GM23338 (cell line): ENCODE data around the gene CDC42EP2. TPM values are rescaled to one million over a fixed set of nuclear protein-coding genes. Genes with fewer than 3 reads are reported as not detected.

Experiments used
- ATAC-seq: fragments of 200-7000 bp; cut with Tn5 transposase; 3 replicates; pipeline ENCODE4 v1.9.1; 2020
- DNase-seq: peaks from one replicate; pipeline ENCODE4 v3.0.0-alpha.2; 2015; ENCODE audit warnings: low spot score
- H2AFZ ChIP-seq: fragments of 200-600 bp; sonication (generic); 2 replicates; pipeline ENCODE4 v1.8.0; 2016; ENCODE audit warnings: antibody characterized with exemption, mild to moderate bottlenecking, moderate library complexity
- H3F3A ChIP-seq: fragments of 200-600 bp; sonication (generic); replicated peaks from 2 replicates; pipeline ENCODE4 v1.8.0; 2017; ENCODE audit warnings: antibody characterized with exemption, mixed run types, low read depth
- H3K27ac ChIP-seq: fragments of 200-600 bp; sonication (generic); 2 replicates; pipeline ENCODE4 v1.6.1; 2016; ENCODE audit warnings: low read depth
- H3K27me3 ChIP-seq: fragments of 200-600 bp; sonication (generic); 2 replicates; pipeline ENCODE4 v1.8.0; 2016; ENCODE audit warnings: mild to moderate bottlenecking, mixed run types, moderate library complexity; ENCODE audit not compliant: insufficient read depth
- H3K36me3 ChIP-seq: fragments of 200-600 bp; sonication (generic); 2 replicates; pipeline ENCODE4 v1.8.0; 2016; ENCODE audit warnings: mild to moderate bottlenecking; ENCODE audit not compliant: insufficient read depth
- H3K4me1 ChIP-seq: fragments of 200-600 bp; sonication (generic); 2 replicates; pipeline ENCODE4 v1.8.0; 2016; ENCODE audit warnings: mild to moderate bottlenecking, moderate library complexity; ENCODE audit not compliant: insufficient read depth
- H3K4me2 ChIP-seq: fragments of 200-600 bp; sonication (generic); 2 replicates; pipeline ENCODE4 v1.7.1; 2017; ENCODE audit warnings: mixed run types
- H3K4me3 ChIP-seq: fragments of 200-600 bp; sonication (generic); 2 replicates; pipeline ENCODE4 v1.6.1; 2016; ENCODE audit warnings: mixed run types
- H3K79me2 ChIP-seq: fragments of 200-600 bp; sonication (generic); replicated peaks from 2 replicates; pipeline ENCODE4 v1.8.0; 2017; ENCODE audit warnings: mild to moderate bottlenecking; ENCODE audit not compliant: insufficient read depth
- H3K9me2 ChIP-seq: fragments of 200-600 bp; sonication (generic); 2 replicates; pipeline ENCODE4 v1.8.0; 2017; ENCODE audit not compliant: insufficient read depth
- H4K20me1 ChIP-seq: fragments of 200-600 bp; sonication (generic); replicated peaks from 2 replicates; pipeline ENCODE4 v1.8.0; 2017; ENCODE audit warnings: mild to moderate bottlenecking; ENCODE audit not compliant: insufficient read depth
- H3K27ac Mint-ChIP-seq: 2 replicates; pipeline ENCODE4 v1.8.0; 2020; ENCODE audit warnings: inconsistent platforms, mild to moderate bottlenecking, moderate library complexity, mixed read lengths
- H3K27me3 Mint-ChIP-seq: 3 replicates; pipeline ENCODE4 v1.8.0; 2022; ENCODE audit warnings: low read depth, mild to moderate bottlenecking, moderate library complexity, mixed read lengths, inconsistent platforms; ENCODE audit not compliant: insufficient read depth, poor library complexity
- H3K36me3 Mint-ChIP-seq: 3 replicates; pipeline ENCODE4 v1.8.0; 2021; ENCODE audit warnings: low read depth, mild to moderate bottlenecking, inconsistent platforms, moderate library complexity, mixed read lengths
- H3K4me1 Mint-ChIP-seq: 3 replicates; pipeline ENCODE4 v1.8.0; 2020; ENCODE audit warnings: mild to moderate bottlenecking, inconsistent platforms, mixed read lengths
- H3K4me3 Mint-ChIP-seq: 3 replicates; pipeline ENCODE4 v1.8.0; 2021; ENCODE audit warnings: moderate library complexity, mild to moderate bottlenecking, inconsistent platforms, mixed read lengths
- H3K9me3 Mint-ChIP-seq: 3 replicates; pipeline ENCODE4 v1.8.0; 2020; ENCODE audit warnings: moderate library complexity, mild to moderate bottlenecking, inconsistent platforms, mixed read lengths
- CREB1 ChIP-seq: fragments of 250-450 bp; sonication (Bioruptor Pico); IDR thresholded peaks from 2 replicates; pipeline ENCODE4 v1.5.0; 2020; ENCODE audit warnings: low read depth, mild to moderate bottlenecking, moderate library complexity
- EZH2 ChIP-seq: fragments of 200-600 bp; sonication (generic); IDR thresholded peaks from one replicate; pipeline ENCODE4 v1.8.0; 2017; ENCODE audit warnings: antibody characterized with exemption, mild to moderate bottlenecking, low read depth; ENCODE audit not compliant: unreplicated experiment
- EZH2phosphoT487 ChIP-seq: fragments of 200-600 bp; sonication (generic); IDR thresholded peaks from one replicate; pipeline ENCODE4 v1.8.1; 2018; ENCODE audit warnings: antibody characterized with exemption; ENCODE audit not compliant: unreplicated experiment
- JUNB ChIP-seq: IDR thresholded peaks from one replicate; pipeline ENCODE4 v1.6.1; 2016; ENCODE audit warnings: antibody characterized with exemption; ENCODE audit not compliant: unreplicated experiment
- NANOG ChIP-seq: IDR thresholded peaks from 2 replicates; pipeline ENCODE4 v1.6.1; 2016; ENCODE audit warnings: antibody characterized with exemption, borderline replicate concordance
- POLR2AphosphoS5 ChIP-seq: IDR thresholded peaks from 2 replicates; pipeline ENCODE4 v1.6.1; 2016; ENCODE audit warnings: antibody characterized with exemption, low read depth
- STAT1 ChIP-seq: IDR thresholded peaks from one replicate; pipeline ENCODE4 v1.6.1; 2016; ENCODE audit warnings: antibody characterized with exemption; ENCODE audit not compliant: unreplicated experiment
- ZNF114 ChIP-seq: fragments of 250-450 bp; sonication (Bioruptor Pico); IDR thresholded peaks from 2 replicates; pipeline ENCODE4 v1.5.0; 2020; ENCODE audit warnings: mild to moderate bottlenecking, moderate library complexity
- ZNF331 ChIP-seq: fragments of 250-450 bp; sonication (Bioruptor Pico); IDR thresholded peaks from 2 replicates; pipeline ENCODE4 v1.5.0; 2020; ENCODE audit warnings: low read depth, mild to moderate bottlenecking, moderate library complexity
- polyA plus RNA-seq: library from polyadenylated mRNA; unstranded; fragments of >200 nt; fragmentation: Nextera tagmentation; extraction: Ambion mirVana; gene quantifications from 2 replicates; pipeline ENCODE4 v1.2.1, GENCODE V29; 2016
- total RNA-seq: library from RNA; depleted of rRNA; stranded (reverse); fragments of >200 nt; shearing (Covaris generic); gene quantifications from 2 replicates; pipeline ENCODE4 v1.2.3, GENCODE V29; 2014
- TF ChIP-seq, protein P1 (sequence below), 2 experiments: fragments of 200-600 bp in 1 of 2; sonication (generic) in 1 of 2; conservative IDR thresholded peaks; 2 replicates each; pipeline versions ENCODE4 v1.5.1 to v1.6.1; 2016 to 2017; ENCODE audit warnings: antibody characterized with exemption in 2 of 2, low read depth in 2 of 2, mild to moderate bottlenecking in 2 of 2, moderate library complexity in 1 of 2
- TF ChIP-seq, protein P2 (sequence below): IDR thresholded peaks from 2 replicates; pipeline ENCODE4 v1.6.1; 2016; ENCODE audit warnings: antibody characterized with exemption
- TF ChIP-seq, protein P3 (sequence below): fragments of 250-450 bp; sonication (Bioruptor Pico); IDR thresholded peaks from 2 replicates; pipeline ENCODE4 v1.5.0; 2020; ENCODE audit warnings: mild to moderate bottlenecking, moderate library complexity
- TF ChIP-seq, protein P4 (sequence below): IDR thresholded peaks from one replicate; pipeline ENCODE4 v1.6.1; 2018; ENCODE audit warnings: antibody characterized with exemption; ENCODE audit not compliant: unreplicated experiment

Gene CDC42EP2
- total and polyA plus RNA-seq, 2 experiments from 2014 or later: 18.2 to 19.0 TPM

DNA sequence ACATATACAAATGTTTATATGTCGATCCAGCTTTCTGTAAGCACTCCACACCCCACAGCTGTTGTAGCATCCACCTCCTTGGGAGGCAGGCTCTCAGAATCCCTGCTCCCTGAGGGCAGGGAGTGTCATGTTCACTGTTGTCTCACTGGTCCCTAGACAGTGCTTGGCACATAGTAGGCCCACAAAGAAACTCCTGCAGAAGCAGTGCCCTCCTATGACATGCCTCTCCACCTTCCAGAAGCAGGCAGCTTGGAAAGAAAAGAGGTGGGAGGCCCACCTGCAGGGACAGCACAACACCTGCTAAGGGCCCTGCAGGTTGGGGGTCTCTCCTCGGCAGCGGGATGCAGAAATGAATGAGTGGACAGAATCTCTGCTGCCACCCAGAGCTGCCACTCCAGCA lies 11.1 kb upstream of the CDC42EP2 start:
- no peaks in the 10 kb centered on the region; the same call in 2 of the 3 replicates for H3K9me3 Mint-ChIP-seq
- Histone ChIP-seq H3K27me3 (no peaks in the 10 kb centered on the region), H3K4me2 (no peak overlapping the region), H3K27ac (no peak overlapping the region), H3K4me1 (peaks cover 14% of the 10 kb centered on the region), H3K9me2 (no peaks in the 10 kb centered on the region), H2AFZ (no peak overlapping the region), H3K4me3 (no peak overlapping the region), H3K36me3 (no peaks in the 10 kb centered on the region), H4K20me1 (no peaks in the 10 kb centered on the region; the same call in 1 of the 2 replicates), H3F3A (0 out of 2 replicates have a peak, but pooled peaks cover 2% of the 10 kb centered on the region), H3K79me2 (no peaks in the 10 kb centered on the region)
- peaks cover 16% of the 10 kb centered on the region for H3K4me1 Mint-ChIP-seq
- peaks cover 16% of the 10 kb centered on the region for H3K27me3 Mint-ChIP-seq
- H3K4me3 Mint-ChIP-seq: no peak overlapping the region
- ATAC-seq: no peak
- peaks cover 14% of the 10 kb centered on the region for H3K36me3 Mint-ChIP-seq
- no peak for TF ChIP-seq ZNF331 (CRISPR knock-in tag)
- TF ChIP-seq, protein P1, sequence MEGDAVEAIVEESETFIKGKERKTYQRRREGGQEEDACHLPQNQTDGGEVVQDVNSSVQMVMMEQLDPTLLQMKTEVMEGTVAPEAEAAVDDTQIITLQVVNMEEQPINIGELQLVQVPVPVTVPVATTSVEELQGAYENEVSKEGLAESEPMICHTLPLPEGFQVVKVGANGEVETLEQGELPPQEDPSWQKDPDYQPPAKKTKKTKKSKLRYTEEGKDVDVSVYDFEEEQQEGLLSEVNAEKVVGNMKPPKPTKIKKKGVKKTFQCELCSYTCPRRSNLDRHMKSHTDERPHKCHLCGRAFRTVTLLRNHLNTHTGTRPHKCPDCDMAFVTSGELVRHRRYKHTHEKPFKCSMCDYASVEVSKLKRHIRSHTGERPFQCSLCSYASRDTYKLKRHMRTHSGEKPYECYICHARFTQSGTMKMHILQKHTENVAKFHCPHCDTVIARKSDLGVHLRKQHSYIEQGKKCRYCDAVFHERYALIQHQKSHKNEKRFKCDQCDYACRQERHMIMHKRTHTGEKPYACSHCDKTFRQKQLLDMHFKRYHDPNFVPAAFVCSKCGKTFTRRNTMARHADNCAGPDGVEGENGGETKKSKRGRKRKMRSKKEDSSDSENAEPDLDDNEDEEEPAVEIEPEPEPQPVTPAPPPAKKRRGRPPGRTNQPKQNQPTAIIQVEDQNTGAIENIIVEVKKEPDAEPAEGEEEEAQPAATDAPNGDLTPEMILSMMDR (conservative IDR thresholded peaks at IDR 0.05; ENCODE audit: low read depth in 2 of 2): no peak
- no peak for TF ChIP-seq ZNF114 (CRISPR knock-in tag)
- TF ChIP-seq, protein P2, sequence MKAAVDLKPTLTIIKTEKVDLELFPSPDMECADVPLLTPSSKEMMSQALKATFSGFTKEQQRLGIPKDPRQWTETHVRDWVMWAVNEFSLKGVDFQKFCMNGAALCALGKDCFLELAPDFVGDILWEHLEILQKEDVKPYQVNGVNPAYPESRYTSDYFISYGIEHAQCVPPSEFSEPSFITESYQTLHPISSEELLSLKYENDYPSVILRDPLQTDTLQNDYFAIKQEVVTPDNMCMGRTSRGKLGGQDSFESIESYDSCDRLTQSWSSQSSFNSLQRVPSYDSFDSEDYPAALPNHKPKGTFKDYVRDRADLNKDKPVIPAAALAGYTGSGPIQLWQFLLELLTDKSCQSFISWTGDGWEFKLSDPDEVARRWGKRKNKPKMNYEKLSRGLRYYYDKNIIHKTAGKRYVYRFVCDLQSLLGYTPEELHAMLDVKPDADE: no peak
- TF ChIP-seq NANOG: no peak
- TF ChIP-seq JUNB: no peak
- TF ChIP-seq, protein P3, sequence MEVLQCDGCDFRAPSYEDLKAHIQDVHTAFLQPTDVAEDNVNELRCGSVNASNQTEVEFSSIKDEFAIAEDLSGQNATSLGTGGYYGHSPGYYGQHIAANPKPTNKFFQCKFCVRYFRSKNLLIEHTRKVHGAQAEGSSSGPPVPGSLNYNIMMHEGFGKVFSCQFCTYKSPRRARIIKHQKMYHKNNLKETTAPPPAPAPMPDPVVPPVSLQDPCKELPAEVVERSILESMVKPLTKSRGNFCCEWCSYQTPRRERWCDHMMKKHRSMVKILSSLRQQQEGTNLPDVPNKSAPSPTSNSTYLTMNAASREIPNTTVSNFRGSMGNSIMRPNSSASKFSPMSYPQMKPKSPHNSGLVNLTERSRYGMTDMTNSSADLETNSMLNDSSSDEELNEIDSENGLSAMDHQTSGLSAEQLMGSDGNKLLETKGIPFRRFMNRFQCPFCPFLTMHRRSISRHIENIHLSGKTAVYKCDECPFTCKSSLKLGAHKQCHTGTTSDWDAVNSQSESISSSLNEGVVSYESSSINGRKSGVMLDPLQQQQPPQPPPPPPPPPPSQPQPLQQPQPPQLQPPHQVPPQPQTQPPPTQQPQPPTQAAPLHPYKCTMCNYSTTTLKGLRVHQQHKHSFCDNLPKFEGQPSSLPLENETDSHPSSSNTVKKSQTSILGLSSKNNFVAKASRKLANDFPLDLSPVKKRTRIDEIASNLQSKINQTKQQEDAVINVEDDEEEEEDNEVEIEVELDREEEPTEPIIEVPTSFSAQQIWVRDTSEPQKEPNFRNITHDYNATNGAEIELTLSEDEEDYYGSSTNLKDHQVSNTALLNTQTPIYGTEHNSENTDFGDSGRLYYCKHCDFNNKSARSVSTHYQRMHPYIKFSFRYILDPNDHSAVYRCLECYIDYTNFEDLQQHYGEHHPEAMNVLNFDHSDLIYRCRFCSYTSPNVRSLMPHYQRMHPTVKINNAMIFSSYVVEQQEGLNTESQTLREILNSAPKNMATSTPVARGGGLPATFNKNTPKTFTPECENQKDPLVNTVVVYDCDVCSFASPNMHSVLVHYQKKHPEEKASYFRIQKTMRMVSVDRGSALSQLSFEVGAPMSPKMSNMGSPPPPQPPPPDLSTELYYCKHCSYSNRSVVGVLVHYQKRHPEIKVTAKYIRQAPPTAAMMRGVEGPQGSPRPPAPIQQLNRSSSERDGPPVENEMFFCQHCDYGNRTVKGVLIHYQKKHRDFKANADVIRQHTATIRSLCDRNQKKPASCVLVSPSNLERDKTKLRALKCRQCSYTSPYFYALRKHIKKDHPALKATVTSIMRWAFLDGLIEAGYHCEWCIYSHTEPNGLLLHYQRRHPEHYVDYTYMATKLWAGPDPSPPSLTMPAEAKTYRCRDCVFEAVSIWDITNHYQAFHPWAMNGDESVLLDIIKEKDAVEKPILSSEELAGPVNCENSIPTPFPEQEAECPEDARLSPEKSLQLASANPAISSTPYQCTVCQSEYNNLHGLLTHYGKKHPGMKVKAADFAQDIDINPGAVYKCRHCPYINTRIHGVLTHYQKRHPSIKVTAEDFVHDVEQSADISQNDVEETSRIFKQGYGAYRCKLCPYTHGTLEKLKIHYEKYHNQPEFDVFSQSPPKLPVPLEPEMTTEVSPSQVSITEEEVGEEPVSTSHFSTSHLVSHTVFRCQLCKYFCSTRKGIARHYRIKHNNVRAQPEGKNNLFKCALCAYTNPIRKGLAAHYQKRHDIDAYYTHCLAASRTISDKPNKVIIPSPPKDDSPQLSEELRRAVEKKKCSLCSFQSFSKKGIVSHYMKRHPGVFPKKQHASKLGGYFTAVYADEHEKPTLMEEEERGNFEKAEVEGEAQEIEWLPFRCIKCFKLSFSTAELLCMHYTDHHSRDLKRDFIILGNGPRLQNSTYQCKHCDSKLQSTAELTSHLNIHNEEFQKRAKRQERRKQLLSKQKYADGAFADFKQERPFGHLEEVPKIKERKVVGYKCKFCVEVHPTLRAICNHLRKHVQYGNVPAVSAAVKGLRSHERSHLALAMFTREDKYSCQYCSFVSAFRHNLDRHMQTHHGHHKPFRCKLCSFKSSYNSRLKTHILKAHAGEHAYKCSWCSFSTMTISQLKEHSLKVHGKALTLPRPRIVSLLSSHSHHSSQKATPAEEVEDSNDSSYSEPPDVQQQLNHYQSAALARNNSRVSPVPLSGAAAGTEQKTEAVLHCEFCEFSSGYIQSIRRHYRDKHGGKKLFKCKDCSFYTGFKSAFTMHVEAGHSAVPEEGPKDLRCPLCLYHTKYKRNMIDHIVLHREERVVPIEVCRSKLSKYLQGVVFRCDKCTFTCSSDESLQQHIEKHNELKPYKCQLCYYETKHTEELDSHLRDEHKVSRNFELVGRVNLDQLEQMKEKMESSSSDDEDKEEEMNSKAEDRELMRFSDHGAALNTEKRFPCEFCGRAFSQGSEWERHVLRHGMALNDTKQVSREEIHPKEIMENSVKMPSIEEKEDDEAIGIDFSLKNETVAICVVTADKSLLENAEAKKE: no peak
- TF ChIP-seq CREB1 (CRISPR knock-in tag): no peak
- no peak for TF ChIP-seq EZH2phosphoT487
- TF ChIP-seq STAT1: no peak
- TF ChIP-seq POLR2AphosphoS5: no peak
- TF ChIP-seq, protein P4, sequence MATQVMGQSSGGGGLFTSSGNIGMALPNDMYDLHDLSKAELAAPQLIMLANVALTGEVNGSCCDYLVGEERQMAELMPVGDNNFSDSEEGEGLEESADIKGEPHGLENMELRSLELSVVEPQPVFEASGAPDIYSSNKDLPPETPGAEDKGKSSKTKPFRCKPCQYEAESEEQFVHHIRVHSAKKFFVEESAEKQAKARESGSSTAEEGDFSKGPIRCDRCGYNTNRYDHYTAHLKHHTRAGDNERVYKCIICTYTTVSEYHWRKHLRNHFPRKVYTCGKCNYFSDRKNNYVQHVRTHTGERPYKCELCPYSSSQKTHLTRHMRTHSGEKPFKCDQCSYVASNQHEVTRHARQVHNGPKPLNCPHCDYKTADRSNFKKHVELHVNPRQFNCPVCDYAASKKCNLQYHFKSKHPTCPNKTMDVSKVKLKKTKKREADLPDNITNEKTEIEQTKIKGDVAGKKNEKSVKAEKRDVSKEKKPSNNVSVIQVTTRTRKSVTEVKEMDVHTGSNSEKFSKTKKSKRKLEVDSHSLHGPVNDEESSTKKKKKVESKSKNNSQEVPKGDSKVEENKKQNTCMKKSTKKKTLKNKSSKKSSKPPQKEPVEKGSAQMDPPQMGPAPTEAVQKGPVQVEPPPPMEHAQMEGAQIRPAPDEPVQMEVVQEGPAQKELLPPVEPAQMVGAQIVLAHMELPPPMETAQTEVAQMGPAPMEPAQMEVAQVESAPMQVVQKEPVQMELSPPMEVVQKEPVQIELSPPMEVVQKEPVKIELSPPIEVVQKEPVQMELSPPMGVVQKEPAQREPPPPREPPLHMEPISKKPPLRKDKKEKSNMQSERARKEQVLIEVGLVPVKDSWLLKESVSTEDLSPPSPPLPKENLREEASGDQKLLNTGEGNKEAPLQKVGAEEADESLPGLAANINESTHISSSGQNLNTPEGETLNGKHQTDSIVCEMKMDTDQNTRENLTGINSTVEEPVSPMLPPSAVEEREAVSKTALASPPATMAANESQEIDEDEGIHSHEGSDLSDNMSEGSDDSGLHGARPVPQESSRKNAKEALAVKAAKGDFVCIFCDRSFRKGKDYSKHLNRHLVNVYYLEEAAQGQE: no peak
- no peak for TF ChIP-seq EZH2
- H3K27ac Mint-ChIP-seq: no peak overlapping the region
- DNase-seq: no peak
